NCI-H2196 treated with DMSO at 0.1 percent for 48 hours (cell line): ENCODE data around the gene DPPA4.

ENCODE experiments used
- DNase-seq: peaks from one replicate; lab custom pipeline; 2025; ENCODE audit not compliant: unreplicated experiment; lab: John Stamatoyannopoulos, UW

DPPA4 gene

GRCh38 chr3:109339714-109340648 lies 2.6 kb upstream of the DPPA4 start:
- no peak for DNase-seq

- no peak for DNase-seq
Measured at GRCh38 chr3:109339197-109339596, 1.9 kb upstream of the DPPA4 start.

- no peak for DNase-seq
Measured at GRCh38 chr3:109338322-109338721, 976 bp upstream of the DPPA4 start.

GRCh38 chr3:109336291-109336861 lies 970 bp downstream of the DPPA4 start:
- DNase-seq: no peak

- DNase-seq: no peak
Measured at GRCh38 chr3:109334572-109334971, 2.8 kb downstream of the DPPA4 start.

GRCh38 chr3:109331692-109332091 lies 5.7 kb downstream of the DPPA4 start:
- no peak for DNase-seq

- no peak for DNase-seq
Measured at GRCh38 chr3:109330405-109330804, 6.9 kb downstream of the DPPA4 start.

- no peak for DNase-seq
Measured at GRCh38 chr3:109328202-109328601, 9.1 kb downstream of the DPPA4 start.

GRCh38 chr3:109325657-109326056 lies 11.7 kb downstream of the DPPA4 start:
- DNase-seq: no peak

GRCh38 chr3:109325109-109325508 lies 12.2 kb downstream of the DPPA4 start:
- DNase-seq: no peak

- DNase-seq: no peak
Measured at GRCh38 chr3:109316162-109316730, 21.1 kb downstream of the DPPA4 start, which contains the start of gene DPPA2. DPPA2 (minus strand) TSS chr3:109316517; CDS start chr3:109314542, 1,975 bp downstream.

- DNase-seq: no peak
Measured at GRCh38 chr3:109313061-109313460, 24.3 kb downstream of the DPPA4 start.

- DNase-seq: no peak
Measured at GRCh38 chr3:109297496-109297895, 39.9 kb downstream of the DPPA4 start.

- no peak for DNase-seq
Measured at GRCh38 chr3:109284071-109284470, 53.3 kb downstream of the DPPA4 start.

- DNase-seq: no peak
Measured at GRCh38 chr3:109278546-109278945, 58.8 kb downstream of the DPPA4 start.

GRCh38 chr3:109278141-109278540 lies 59.2 kb downstream of the DPPA4 start:
- no peak for DNase-seq
